HG03103 (cell line): ENCODE measurements around the gene CD36.
"Not testable (repeated sequence)": the region's sequence is repeated elsewhere in the genome, so short reads cannot be mapped to it uniquely, and the experiment has no call there.

Source experiments
- ATAC-seq: cut with Tn5 transposase; IDR thresholded peaks from one replicate; pipeline ENCODE4 v1.9.1; 2021; ENCODE audit warnings: low read depth; ENCODE audit not compliant: unreplicated experiment

CD36 gene

DNA sequence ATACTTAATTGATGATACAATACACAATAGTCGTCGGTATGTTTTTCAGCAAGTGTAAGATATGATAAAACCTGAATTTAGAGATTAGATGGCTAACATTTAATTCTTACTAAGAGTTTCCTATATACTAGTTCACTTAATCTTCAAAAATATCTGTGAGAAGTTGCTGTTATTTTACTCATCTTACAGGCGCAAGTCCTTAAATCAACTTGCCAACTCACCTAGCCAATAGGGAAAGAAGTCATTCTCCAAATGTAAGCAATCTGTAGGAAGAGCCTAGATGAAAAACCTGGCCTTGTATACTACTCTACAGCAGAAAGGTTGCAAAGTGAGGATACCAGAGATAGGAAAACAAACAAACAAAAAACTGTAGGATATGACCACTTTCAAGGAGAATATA, 10.6 kb downstream of the CD36 start:
- no peak for ATAC-seq

DNA sequence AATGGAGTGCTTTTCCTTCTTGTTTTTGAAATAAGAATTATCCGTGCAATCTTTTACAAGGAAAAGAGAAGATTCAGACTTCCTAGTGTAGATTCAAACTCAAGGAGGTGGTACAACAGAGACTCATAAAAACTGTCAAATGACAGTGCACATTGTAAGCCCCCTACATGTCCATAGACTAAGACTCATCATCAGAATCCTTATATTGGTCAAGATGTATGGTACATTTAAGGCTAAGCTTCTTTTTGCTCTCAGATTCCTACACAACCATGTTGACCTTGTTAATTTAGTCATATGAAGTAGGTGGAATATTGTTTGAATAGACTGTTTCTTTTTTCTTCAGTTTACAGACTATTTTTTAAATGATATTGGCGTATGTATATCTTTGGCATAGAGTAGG, 11.6 kb downstream of the CD36 start:
- no peak for ATAC-seq

DNA sequence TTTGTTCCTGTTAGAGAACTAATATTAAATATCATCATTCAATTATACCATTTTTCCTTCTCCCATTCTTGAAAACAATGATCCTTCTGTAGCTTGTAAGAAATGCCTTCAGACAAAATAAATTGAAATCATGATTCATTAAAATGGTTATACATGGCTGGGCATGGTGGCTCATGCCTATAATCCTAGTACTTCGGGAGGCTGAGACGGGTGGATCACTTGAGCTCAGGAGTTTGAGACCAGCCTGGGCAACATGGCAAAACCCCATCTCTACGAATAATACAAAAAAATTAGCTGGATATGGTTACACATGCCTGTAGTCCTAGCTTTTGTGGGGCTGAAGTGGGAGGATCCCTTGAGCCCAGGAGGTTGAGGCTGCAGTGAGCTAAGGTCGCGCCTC, 13.0 kb downstream of the CD36 start:
- no peak for ATAC-seq

DNA sequence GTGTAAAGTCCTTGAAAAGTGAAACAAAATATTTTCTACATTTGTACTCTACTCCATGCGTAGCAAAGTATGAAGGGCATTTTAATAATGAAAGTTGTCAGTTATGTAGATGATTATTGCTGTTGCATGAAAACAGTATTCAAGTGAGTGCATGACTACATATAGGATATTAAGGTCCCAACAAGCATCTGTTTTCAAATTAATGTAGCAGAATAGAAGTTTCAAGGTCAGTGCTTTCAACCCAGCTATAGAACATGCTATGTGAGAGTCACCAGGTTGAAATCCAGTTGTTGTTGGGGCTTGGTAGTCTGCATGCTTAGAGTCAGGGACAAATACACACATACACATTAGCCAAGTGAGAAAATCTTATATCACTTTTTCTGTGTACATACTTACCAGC, 14.8 kb downstream of the CD36 start:
- ATAC-seq, result no peak

DNA sequence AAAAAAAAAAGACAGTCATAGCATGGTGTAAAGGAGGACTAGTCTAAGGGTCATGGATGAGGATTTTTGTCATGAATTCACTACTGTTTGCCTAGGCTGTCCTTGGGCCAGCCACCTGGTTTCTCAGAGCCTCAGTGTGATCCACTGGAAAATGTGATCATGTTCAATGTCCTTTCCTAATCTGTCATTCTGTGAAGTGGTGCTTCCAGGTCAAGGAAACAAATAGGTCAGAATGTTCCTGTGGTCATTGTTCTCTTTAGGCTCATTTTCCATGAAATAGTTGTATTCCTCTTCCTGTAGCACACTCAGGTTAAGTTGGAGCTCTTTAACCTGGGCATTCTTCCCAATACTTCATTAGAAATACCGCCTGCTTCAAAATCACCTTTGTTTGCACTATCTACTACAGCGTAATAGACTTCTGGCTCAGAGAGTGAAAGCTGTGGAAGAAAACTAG, 16.5 kb downstream of the CD36 start:
- ATAC-seq, result no peak

DNA sequence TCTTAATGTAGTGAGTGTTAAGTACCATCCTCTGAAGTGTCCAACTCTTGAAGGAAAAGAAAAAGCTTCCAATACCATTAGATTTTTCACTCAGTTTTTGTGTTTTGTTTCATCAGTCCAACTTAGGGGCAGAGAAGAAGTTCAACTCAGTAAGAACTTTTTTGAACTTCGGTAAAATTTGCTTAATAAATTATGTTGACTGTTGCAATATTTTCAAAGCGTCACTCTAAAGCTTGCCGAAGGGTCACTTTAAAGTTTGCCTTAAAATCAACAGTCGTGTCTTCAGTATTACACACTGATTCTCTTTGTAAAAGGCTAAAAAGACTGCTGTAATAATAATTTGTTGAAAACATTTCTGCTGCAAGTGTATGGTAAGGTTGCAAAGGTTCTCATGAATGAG, 17.6 kb downstream of the CD36 start:
- no peak for ATAC-seq

DNA sequence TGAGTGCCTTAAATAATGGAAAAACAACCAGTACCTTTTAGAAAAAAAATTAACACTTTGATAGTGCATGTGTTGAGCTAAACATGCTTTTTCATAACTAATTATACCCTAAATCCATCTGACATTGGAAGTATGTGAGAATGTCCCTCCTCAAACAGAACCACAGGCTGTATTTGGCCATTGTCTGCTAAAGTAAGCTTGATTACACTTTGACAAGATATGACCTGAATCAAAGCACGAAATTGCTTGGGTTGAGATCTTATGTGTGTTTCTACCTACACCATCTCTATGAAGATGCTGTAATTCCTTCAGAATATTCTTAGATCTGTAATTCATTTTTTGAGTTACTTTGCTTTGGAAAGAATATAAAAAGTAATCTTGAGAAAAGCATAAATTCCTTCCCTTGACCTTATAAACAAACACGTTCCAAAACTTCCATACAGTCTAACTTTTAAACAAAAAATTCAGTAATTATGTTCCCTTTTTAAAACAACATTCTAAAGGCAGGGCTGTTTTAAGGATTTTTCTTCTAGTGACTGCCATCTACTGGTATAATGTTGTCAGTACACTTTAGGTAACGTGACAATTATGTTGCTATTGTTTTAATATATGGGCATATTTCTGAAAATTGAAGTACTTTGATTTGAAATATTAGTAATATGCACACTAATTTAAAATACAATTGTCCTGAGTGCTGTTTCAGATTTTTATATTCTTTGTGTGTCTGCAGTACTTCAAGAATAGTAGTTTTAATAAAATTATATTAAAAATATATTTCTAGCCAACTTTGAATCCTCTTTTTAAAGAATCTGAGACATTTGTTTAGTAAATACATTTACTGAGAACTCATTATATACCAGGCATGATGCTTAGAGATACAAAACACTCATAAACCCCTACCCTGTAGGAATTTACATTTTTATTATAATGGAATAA, 20.9 kb downstream of the CD36 start:
- ATAC-seq, result peak; percentile 78

DNA sequence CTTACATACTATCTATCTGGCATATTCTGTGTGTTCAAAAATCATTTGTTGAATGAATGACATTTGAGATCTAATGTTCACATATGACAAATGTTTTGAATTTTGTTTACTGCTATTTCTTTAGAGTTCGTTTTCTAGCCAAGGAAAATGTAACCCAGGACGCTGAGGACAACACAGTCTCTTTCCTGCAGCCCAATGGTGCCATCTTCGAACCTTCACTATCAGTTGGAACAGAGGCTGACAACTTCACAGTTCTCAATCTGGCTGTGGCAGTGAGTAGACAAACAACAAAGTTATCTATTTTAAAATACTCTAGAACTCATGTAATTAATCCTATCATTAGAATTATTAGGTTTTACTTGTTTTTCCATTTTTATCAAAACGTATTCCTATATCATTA, 22.5 kb downstream of the CD36 start:
- ATAC-seq, result no peak

DNA sequence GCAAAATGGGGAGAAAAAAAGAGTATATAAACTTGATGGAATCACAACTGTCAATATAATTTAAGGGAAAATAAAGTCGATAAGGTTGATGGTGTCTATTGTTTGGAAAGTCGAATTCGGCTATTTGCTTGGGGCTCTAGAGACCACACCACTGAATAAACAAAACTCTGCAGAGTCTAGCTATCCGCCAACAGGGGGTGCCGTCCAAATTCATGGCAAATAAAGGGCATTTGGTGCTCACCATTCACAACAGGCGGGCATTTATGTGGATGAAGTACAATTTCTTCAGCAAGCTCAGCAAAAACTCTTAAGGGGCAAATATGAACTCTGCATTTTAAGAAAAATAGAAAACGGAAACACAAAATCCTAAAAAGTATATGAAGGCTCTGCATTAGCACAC, 23.3 kb downstream of the CD36 start:
- no peak for ATAC-seq

DNA sequence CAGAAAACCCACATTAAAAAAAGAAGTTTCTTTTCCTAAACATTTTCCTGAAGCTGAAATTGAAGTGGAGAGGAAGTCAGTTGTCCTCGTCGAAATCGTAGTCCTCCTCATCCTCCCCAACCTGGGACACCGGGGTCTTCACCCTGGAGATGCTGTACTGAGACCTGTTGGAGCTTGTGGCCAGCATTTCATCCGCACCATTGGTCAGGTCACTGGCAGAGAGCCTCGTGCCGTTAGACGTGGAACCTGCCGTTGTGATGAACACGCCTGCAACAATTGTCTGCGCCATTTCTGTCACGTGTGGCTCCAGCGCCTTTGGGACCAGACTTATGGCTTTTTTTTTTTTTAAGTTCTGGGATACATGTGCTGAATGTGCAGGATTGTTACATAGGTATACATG, 23.8 kb downstream of the CD36 start:
- no peak for ATAC-seq

DNA sequence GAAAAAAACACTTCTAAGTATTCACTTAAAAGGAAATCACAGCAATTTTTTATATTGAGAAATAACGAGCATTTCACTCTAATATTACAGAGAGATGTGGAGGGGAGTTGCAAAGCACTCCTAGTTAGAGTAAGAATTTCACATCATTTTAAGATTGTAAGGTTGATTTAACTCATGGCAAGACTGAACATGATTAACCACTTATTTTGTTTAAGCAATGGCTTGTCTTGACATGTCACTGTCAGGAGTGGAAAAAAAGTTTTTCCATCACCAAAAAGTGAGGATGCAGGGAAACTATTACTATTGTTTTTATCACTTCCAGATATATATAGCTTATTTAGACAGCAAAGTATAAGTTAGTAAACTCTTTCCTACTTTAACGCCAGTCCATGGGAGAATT, 27.1 kb downstream of the CD36 start:
- ATAC-seq, result no peak

DNA sequence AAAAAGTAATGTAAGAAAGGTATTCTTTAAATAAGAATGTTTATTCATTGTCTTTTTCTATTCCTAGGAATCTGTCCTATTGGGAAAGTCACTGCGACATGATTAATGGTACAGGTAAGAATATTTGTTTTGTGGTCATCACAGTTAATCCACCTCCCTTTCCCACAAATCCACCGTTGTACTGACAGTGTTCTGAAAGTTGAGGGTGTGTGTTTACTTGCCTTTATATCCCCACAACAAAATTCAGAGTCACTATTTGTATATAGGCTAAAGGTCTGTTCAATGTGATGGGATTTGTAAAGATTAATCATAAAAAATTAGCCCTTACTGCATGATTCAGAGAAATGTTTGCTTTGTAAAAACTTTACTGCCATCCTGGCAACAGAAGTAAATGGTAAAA, 27.9 kb downstream of the CD36 start:
- no peak for ATAC-seq

DNA sequence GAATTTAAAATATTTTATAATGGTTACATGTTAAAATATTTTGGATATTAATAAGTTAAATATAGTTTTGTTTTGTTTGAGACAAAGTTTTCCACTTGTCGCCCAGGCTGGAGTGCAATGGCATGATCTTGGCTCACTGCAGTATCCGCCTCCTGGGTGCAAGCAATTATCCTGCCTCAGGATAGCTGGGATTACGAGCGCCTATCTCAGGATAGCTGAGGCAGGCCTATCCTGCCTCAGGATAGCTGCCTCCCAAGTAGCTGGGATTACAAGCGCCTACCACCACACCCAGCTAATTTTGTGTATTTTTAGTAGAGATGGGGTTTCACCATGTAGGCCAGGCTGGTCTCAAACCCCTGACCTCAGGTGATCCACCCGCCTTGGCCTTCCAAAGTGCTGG, 30.9 kb downstream of the CD36 start:
- ATAC-seq, result not testable (repeated sequence)

DNA sequence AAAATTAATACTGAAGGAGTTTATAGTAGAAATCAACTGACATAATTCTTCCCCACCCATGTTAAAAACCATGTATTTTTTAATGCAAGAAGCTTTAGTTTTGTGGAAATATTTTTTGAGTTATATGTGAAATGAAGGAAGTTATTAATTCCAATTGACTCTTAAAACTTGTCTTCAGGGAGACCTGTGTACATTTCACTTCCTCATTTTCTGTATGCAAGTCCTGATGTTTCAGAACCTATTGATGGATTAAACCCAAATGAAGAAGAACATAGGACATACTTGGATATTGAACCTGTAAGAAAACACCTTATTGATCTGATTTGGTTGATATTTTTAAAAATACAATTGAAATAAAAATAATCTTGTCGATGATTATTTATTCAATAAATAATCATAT, 33.3 kb downstream of the CD36 start:
- no peak for ATAC-seq

DNA sequence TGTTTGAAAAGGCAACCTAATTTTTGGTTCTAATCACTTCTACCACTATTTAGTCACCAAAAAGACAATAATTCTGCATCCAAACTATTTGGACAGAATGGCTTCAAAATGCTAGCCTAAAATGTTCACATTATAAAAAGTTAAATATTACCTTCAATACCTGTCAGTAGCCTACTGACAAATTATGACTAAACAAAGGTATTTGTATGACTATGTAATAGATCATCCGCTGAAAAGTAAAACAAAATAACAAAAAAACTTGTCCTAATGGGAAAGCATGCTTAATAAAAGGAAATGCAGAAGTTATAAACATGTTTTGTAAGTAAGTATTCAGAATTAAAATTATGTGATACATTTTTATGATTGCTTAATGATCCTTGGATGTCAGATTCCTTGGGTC, 36.6 kb downstream of the CD36 start:
- ATAC-seq, result no peak

DNA sequence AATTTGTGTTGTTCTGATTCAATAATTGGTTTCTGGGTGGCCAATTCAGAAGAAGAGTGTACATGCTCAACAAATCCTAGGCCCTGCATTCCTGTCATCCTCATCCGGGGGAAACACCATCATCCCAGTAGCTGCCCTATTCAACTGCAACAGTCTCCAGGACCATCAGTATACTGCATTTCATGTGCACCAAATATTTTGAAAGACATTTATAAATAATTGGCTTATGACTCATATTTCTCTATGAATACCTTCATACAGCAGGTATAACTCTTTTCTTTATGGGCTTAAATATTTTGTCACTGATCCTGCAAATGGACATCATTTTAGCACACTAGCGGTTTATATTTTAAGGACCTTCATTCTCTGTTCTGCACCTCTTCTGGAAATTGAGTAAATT, 38.0 kb downstream of the CD36 start:
- no peak for ATAC-seq

DNA sequence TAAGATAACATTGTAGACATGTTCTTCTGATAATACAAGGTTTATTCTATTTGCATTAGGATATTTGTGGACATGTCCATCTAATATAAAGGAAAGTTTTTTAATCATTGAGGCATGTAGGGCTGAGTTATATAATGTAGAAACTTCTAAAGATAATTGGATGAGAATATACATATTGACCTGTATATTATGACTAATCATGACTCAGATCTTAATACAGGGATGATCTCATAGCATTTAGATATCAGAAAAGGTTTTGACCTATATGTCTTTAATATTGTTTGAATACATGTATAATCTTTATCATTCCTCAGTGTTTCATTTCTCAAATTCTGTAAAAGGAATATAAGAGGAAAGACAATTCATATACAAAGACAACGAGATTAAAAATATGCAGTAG, 39.2 kb downstream of the CD36 start:
- ATAC-seq, result no peak

DNA sequence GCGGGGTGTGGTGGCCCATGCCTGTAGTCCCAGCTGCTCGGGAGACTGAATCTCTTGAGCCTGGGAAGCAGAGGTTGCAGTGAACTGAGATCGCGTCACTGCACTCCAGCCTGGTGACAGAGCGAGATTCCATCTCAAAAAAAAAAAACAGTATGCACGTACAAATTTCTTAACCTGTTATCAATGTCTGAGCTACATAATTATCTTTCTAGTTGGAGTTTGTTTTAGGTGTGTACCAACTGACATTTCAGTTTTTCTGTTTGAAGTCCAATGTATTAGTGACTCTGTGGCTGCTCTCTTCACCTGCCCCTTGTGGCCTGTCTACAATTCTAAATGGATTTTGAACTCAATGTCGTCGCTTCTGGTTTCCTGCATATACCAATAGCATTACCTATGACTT, 40.3 kb downstream of the CD36 start:
- no peak for ATAC-seq

DNA sequence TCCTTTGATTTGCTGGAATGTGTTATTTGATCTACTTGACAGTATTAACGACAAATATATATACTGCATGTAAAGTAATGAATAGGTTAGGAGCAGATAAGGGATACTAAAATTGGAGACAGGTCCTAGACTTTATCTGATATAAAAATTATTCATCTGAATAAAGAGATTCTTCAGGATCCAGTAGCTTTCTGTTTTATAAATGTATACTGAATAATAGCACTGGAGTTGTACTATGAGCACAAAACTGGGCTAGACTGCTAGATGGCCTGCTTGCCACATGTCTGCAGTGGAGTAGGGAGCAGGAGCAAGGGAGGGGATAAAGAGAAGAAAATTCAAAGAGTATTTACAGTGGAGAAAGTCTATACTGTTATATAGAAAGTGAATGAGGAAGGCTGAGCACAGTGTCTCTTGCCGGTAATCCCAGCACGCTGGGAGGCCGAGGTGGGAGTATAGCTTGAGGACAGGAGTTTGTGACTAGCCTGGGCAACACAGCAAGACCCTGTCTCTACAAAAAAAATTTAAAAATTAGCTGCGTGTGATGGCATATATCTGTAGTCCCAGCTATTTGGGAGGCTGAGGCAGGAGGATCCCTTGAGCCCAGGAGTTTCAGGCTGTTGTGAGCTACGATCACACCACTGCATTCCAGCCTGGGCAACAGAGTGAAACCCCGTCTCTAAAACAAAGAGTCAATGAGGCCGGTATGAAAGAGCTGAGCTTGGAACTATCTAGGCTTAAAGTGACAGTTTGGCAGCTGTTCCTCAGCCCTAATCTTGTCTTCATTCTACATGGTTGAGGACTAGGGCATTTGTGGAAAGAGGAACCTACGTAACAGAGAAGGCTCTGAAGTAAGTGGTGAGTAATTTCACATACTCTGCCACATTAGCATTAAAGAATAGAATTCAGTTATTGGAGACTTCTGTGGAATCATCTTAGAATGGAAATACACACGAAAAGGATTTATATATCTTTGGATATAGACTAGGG, 41.8 kb downstream of the CD36 start:
- no peak for ATAC-seq

DNA sequence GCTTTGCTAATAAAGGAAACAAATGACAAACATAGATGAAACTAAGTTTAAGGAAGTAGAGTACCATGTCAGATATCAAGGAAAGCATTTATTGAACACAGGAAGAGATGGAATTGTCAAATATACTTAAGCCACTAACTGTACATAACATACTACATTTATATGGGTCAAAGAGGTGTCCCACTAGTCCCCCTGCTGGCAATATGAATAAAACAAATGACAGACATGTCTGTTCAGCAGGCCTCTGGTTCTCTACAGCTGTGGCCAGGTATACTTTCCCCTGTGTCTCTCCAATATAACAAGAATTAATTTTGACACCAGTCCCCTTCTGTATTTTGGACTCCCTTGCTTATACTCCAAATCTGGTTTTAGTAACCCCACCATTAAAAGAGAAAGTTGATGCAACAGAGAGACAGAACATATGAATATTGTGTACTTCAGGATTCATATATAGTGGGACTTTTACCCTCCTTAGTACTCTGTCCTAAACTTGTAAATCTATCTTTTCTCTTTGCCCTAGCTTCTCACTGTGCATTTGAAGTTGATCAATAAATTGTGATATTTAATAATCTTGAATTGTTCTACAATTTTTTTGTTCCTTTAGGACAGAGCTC, 42.9 kb downstream of the CD36 start:
- ATAC-seq, result no peak

DNA sequence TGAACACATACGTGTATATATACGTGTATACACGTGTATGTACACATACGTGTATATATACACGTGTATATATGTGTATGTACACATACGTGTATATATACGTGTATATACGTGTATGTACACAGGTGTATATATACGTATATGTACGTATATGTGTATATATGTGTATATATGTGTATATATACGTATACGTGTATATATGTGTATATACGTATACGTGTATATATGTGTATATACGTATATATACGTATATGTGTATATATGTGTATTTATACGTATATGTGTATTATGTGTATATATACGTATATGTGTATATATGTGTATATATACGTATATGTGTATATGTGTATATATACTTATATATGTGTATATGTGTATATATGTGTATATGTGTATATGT, 44.3 kb downstream of the CD36 start:
- ATAC-seq, result no peak
